ENCODE measurements around the gene CORO7. TPM values are rescaled to one million over a fixed set of nuclear protein-coding genes. Genes with fewer than 3 reads are reported as not detected.

Gene CORO7
- total and polyA plus RNA-seq, 7 donors: 3.4 to 7.9 (median 5.8) TPM

DNA sequence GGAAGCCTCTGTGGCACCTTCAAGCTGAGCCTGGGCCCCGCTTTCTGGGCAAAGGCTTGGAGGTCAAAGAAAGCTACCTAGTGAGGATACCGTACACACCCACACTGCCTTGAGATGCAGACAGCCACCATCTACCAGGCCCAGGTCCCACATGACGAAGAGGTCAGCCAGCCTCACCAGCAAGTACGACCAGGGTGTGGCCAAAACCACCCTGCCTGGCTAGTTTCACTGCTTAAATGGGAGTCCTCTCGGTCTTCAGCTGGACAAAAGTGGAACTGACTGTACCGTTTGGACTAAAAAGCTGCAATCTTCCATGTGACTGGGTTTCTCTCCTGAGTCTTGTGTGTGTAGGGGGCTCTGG is 23.2 kb downstream of the CORO7 start:
- 78 to 83% (median 81%) methylated on average over 6 of the region's 6 CpGs for WGBS, 3 donors
- Histone ChIP-seq H3K36me3 (ENCODE audit: insufficient read depth in 1 of 2, low read depth in 1 of 2) (peaks cover 0 to 11% of the 10 kb centered on the region in 2 donors), H3K9me3 (no peaks in the 10 kb centered on the region), H3K4me1 (peaks cover 3% of the 10 kb centered on the region), H3K27me3 (ENCODE audit: insufficient read depth in 3 of 3, low read length in 2 of 3) (no peaks in the 10 kb centered on the region), H3K4me3 (no peak overlapping the region), H3K27ac (peak overlapping the region; percentile 23)
- TF ChIP-seq, protein P1, sequence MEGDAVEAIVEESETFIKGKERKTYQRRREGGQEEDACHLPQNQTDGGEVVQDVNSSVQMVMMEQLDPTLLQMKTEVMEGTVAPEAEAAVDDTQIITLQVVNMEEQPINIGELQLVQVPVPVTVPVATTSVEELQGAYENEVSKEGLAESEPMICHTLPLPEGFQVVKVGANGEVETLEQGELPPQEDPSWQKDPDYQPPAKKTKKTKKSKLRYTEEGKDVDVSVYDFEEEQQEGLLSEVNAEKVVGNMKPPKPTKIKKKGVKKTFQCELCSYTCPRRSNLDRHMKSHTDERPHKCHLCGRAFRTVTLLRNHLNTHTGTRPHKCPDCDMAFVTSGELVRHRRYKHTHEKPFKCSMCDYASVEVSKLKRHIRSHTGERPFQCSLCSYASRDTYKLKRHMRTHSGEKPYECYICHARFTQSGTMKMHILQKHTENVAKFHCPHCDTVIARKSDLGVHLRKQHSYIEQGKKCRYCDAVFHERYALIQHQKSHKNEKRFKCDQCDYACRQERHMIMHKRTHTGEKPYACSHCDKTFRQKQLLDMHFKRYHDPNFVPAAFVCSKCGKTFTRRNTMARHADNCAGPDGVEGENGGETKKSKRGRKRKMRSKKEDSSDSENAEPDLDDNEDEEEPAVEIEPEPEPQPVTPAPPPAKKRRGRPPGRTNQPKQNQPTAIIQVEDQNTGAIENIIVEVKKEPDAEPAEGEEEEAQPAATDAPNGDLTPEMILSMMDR (IDR thresholded peaks at IDR 0.05): no peak
- ATAC-seq (peak in 1 of 4 donors; percentile 24), DNase-seq (peak in 1 of 2 donors; percentile 42)
- intact Hi-C loops (cut with DNase I): no loop called here

DNA sequence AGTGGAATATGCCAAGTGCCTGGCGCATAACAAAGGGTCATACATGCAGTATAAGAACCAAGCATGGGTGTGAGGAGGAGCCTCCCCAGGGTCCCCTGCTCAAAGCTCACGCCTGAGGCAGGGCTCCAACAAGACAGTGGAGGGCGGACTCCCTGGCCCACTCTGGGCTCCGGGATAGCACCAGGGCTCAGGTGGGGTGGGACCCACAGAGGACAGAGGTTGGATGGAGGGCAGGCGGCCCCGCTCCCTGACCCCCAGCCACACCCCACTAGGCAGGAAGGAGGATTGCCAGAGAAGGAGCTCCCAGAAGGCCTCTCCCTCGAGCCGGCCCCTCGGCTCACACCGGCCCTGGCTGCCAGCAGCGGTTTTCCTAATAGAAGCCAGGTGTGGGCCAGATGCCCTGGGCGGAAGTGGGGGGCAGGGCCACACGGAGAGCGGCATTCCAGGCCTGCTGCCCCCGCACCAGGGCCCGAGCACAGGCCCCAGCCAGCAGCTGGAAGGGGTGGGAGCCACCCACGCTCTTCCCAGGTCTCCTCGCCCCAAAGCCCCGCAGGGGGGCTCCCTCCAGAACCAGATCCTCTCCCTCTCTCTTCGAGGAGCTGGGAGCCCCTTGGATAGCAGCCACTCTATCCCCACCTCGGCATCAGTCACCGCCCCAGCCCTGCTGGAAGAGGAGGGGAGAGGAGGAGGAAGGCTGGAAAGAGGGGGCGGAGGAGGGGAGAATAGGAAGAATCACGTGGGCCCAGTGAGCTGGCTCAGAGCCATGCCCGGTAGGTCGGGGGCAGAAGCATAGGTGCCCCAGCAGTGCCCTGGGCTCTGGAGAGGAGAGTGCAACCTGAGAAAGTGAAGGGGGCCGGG is 23.8 kb downstream of the CORO7 start:
- DNase-seq: peak in 1 of 2 donors; percentile 62
- ATAC-seq: peak; percentile 11 to 28 (median 22)
- 67 to 76% (median 68%) methylated on average over 23 to 27 of the region's 27 CpGs for WGBS, 3 donors
- intact Hi-C loops (cut with DNase I): no loop called here
- H3K4me1 ChIP-seq: peaks cover 3% of the 10 kb centered on the region
- no peaks in the 10 kb centered on the region for H3K9me3 ChIP-seq
- no peaks in the 10 kb centered on the region for H3K27me3 ChIP-seq (ENCODE audit: insufficient read depth in 3 of 3, low read length in 2 of 3)
- H3K36me3 ChIP-seq (ENCODE audit: insufficient read depth in 1 of 2, low read depth in 1 of 2): peaks cover 0 to 11% of the 10 kb centered on the region in 2 donors
- H3K4me3 ChIP-seq: no peak overlapping the region
- peak overlapping the region; percentile 30 for H3K27ac ChIP-seq
- TF ChIP-seq, protein P1 (IDR thresholded peaks at IDR 0.05): no peak

DNA sequence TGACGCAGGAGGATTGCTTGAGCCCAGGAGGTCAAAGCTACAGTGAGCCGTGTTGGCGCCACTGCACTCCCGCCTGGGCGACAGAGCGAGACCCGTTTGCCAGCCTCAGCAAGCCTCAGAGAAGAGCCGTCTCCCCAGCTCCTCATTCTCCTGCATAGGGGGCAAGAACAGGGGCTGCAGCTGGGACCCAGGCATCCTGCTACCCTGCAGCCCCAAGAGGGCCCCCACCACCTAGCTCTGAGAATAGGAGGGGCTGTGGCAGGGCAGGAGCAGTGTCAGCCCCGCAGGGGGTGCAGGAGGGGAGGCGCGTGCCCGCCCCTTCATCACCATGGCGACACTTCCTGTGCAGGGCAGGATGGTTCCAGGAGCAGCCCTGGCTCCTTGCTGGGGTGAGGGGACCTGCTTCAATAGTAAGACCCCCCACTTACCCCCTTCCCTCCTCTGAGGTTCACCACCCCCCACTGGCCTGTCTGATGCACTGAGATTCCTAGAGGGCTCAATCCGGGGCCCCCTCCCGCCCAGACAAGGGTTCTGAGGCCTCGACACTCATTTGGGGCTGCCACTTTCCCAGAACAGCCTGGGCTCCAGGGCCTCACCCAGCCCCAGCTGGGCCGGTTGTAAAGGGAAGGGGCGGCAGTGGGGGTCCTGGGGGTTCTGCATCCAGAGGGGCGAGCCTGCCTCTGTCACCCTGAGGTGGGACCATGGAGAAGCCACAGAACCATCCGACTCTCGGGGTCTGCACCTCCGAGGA is 24.6 kb downstream of the CORO7 start:
- Histone ChIP-seq H3K27ac (no peak overlapping the region), H3K9me3 (no peaks in the 10 kb centered on the region), H3K36me3 (ENCODE audit: insufficient read depth in 1 of 2, low read depth in 1 of 2) (peaks cover 0 to 11% of the 10 kb centered on the region in 2 donors)

DNA sequence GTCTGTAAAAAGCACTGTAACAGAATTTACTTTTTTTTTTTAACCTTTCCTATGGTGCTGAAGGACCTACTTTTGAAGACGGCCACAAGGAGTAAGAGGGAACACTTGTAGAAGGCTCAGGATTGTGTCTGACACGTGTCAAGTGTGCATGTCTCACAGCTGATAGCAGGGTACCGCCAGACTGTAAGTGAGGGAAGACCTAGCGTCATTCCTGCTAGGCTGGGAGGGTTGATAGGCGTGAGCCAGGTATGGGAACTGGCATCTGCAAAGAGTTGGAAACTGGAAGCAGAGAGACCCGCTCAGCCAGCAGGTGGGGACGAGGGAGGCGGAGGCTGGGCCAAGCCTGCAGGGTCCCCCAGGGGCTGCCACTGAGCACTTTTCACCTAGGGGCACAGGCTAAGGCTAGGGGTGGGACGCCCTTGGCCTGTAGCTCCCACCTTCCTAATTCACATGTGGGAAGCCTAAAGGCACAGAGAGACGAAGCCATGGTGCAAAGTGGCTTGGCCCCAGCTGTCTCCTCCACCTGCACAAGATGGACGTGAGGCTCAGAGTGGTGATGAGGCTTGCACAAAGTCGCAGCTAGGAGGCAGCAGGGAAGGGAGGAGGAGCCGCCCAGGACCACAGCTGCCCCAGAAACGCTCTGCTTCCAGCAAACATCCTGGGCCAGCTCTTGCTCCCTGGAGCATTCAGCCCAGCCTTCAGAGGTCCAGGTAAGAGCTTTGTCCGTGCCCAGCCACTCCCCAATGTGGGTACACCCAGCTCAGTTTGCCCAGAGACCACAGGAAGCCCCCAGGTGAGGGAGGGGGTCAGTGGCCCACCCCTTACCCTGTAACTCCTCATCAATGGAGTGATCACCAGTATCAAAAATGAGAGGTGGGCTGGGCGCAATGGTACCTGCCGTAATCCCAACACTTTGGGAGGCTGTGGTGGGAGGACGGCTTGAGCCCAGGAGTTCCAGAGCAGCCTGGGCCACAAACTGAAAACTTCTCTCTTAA is 25.8 kb downstream of the CORO7 start:
- no peaks in the 10 kb centered on the region for H3K9me3 ChIP-seq
- H3K36me3 ChIP-seq (ENCODE audit: insufficient read depth in 1 of 2, low read depth in 1 of 2): peaks cover 0 to 9% of the 10 kb centered on the region in 2 donors
- H3K4me3 ChIP-seq: no peak overlapping the region
- TF ChIP-seq, protein P1 (IDR thresholded peaks at IDR 0.05): no peak
- no peaks in the 10 kb centered on the region for H3K27me3 ChIP-seq (ENCODE audit: insufficient read depth in 3 of 3, low read length in 2 of 3)
- intact Hi-C loops (cut with DNase I): no loop called here
- DNase-seq (no peak), ATAC-seq (no peak)
- H3K4me1 ChIP-seq: peaks cover 3% of the 10 kb centered on the region
- H3K27ac ChIP-seq: no peak overlapping the region
- WGBS, 3 donors: 86 to 91% (median 89%) methylated on average over 18 of the region's 18 CpGs

More for the DNA sequence above, 24.6 kb downstream of the CORO7 start:
- TF ChIP-seq, protein P1 (IDR thresholded peaks at IDR 0.05): no peak
- DNase-seq (no peak), ATAC-seq (no peak)
- intact Hi-C loops (cut with DNase I): no loop called here
- WGBS, 3 donors: 89 to 92% (median 91%) methylated on average over 17 to 22 of the region's 22 CpGs
- H3K27me3 ChIP-seq (ENCODE audit: insufficient read depth in 3 of 3, low read length in 2 of 3): no peaks in the 10 kb centered on the region
- H3K4me1 ChIP-seq: peaks cover 3% of the 10 kb centered on the region
- H3K4me3 ChIP-seq: no peak overlapping the region

All from psoas muscle (tissue), 8 donors.